ENCODE data around the gene SSBP4.
A peak's percentile ranks its signal among the peaks of the same experiment; 100 is the strongest.

Gene SSBP4

GRCh38 chr19:18430417-18431144 lies 11.4 kb downstream of the SSBP4 start:
- ChIA-PET CTCF (interaction anchor here (1.3 kb wide), 1 partner anchor 9 kb away, joined by 4 read pairs; no protein-coding TSS in a partner anchor), POLR2A (no interaction called here)
- TF ChIP-seq, protein P1, sequence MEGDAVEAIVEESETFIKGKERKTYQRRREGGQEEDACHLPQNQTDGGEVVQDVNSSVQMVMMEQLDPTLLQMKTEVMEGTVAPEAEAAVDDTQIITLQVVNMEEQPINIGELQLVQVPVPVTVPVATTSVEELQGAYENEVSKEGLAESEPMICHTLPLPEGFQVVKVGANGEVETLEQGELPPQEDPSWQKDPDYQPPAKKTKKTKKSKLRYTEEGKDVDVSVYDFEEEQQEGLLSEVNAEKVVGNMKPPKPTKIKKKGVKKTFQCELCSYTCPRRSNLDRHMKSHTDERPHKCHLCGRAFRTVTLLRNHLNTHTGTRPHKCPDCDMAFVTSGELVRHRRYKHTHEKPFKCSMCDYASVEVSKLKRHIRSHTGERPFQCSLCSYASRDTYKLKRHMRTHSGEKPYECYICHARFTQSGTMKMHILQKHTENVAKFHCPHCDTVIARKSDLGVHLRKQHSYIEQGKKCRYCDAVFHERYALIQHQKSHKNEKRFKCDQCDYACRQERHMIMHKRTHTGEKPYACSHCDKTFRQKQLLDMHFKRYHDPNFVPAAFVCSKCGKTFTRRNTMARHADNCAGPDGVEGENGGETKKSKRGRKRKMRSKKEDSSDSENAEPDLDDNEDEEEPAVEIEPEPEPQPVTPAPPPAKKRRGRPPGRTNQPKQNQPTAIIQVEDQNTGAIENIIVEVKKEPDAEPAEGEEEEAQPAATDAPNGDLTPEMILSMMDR (IDR thresholded peaks at IDR 0.05; ENCODE audit: control extremely low read depth, extremely low read depth, low read depth, missing control alignments) = no peak
- no peak for DNase-seq (ENCODE audit: extremely low spot score)

DNA sequence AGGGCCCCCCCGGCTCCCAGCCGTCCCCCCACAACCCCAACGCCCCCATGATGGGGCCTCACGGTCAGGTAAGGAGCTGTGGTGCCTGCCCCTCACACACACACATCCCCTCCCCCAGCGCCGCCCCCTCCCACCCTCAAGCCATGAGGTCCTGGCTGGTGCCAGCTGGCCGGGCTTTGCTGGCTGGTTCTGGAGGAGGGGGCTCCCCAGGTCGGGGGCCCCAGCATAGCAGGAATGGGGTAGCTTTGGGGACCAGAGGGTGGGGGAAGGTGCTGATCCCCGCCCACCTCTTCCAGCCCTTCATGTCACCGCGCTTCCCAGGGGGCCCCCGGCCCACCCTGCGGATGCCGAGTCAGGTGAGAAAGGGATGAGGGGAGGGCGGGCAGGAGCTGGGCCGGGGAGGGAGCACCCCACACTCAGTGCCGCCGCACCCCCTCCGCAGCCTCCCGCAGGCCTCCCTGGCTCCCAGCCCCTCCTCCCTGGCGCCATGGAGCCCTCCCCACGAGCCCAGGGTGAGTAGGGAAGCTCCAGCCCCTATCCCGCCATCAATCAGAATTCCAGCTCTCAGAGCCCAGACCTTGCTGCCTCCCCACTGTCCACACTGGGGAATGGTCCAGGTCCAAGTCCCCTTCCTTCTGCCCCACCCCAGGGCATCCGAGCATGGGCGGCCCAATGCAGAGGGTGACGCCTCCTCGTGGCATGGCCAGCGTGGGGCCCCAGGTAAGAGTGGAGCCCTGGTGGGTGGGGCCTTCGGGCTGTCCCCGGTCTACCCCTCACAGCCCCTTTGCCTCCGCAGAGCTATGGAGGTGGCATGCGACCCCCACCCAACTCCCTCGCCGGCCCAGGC lies 12.4 kb downstream of the SSBP4 start:
- TF ChIP-seq, protein P1 (IDR thresholded peaks at IDR 0.05; ENCODE audit: control extremely low read depth, extremely low read depth, low read depth, missing control alignments) = no peak
- CTCF ChIA-PET = interaction anchor here (1.3 to 1.5 kb wide), 2 partner anchors 9 to 13 kb away, joined by 4 to 7 read pairs; partner anchors contain the start of gene SSBP4

DNA sequence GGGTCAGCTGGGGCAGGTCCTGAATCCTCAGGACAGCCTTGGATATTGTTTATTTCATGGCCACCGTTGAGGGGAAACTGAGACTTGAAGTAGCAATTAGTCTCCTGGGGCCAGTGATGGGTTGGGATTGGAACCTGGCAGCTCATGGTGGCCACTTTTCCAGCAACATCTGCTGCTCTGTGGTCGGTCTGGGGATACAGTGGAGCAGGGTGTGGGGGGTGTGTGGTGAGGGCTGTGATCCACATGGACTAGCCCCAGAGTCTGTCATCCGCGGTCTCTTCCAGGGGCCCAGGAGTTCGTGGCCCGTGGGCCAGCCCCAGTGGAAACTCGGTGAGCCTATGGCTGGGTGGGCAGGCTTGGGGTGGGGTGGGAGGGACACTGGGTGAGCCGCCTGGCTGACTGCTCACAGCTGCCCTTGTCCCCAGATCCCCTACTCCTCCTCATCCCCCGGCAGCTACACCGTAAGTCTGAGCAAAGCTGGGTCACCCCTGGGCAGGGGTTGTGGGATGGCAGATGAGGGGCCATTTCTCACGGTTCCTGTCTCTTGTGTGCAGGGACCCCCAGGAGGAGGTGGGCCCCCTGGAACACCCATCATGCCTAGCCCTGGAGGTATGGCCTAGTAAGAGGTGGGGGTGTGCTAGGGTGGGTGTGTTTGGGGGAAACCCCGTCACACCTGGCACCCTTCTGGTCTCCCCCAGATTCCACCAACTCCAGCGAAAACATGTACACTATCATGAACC lies 13.2 kb downstream of the SSBP4 start:
- no peak for DNase-seq (ENCODE audit: extremely low spot score)
- CTCF ChIA-PET = interaction anchor here (1.3 to 1.5 kb wide), 2 partner anchors 10 to 14 kb away, joined by 4 to 7 read pairs; partner anchors contain the start of gene SSBP4
- TF ChIP-seq, protein P1 (IDR thresholded peaks at IDR 0.05; ENCODE audit: control extremely low read depth, extremely low read depth, low read depth, missing control alignments) = no peak

More for the DNA sequence above, 12.4 kb downstream of the SSBP4 start:
- no peak for DNase-seq (ENCODE audit: extremely low spot score)
- POLR2A ChIA-PET = interaction anchor here (0.6 kb wide), 1 partner anchor 156 kb away, joined by 3 read pairs; no protein-coding TSS in a partner anchor

GRCh38 chr19:18433015-18433691 lies 14.0 kb downstream of the SSBP4 start:
- POLR2A ChIA-PET = no interaction called here
- CTCF ChIA-PET = no interaction called here
- TF ChIP-seq, protein P1 (IDR thresholded peaks at IDR 0.05; ENCODE audit: control extremely low read depth, extremely low read depth, low read depth, missing control alignments) = peak; percentile 3
- peak; percentile 60 for DNase-seq (ENCODE audit: extremely low spot score)

More for the DNA sequence above, 13.2 kb downstream of the SSBP4 start:
- POLR2A ChIA-PET = no interaction called here

- DNase-seq (ENCODE audit: extremely low spot score) = no peak
- TF ChIP-seq, protein P1 (IDR thresholded peaks at IDR 0.05; ENCODE audit: control extremely low read depth, extremely low read depth, low read depth, missing control alignments) = no peak
- POLR2A ChIA-PET = no interaction called here
- CTCF ChIA-PET = interaction anchor here (0.9 to 1.0 kb wide), 3 partner anchors 15 to 111 kb away, joined by 3 to 4 read pairs (median 3); partner anchors contain the start of genes LSM4 and SSBP4
These were observed 14.7 kb downstream of the SSBP4 start for GRCh38 chr19:18433735-18434398.

Data from GM10248 (cell line).